GM23338 (cell line): ENCODE data around the gene NCOR2. TPM values are rescaled to one million over a fixed set of nuclear protein-coding genes. Genes with fewer than 3 reads are reported as not detected.

Experiments used
- ATAC-seq: fragments of 200-7000 bp; cut with Tn5 transposase; 3 replicates; pipeline ENCODE4 v1.9.1; 2020
- DNase-seq: peaks from one replicate; pipeline ENCODE4 v3.0.0-alpha.2; 2015; ENCODE audit warnings: low spot score
- H2AFZ ChIP-seq: fragments of 200-600 bp; sonication (generic); 2 replicates; pipeline ENCODE4 v1.8.0; 2016; ENCODE audit warnings: antibody characterized with exemption, mild to moderate bottlenecking, moderate library complexity
- H3F3A ChIP-seq: fragments of 200-600 bp; sonication (generic); replicated peaks from 2 replicates; pipeline ENCODE4 v1.8.0; 2017; ENCODE audit warnings: antibody characterized with exemption, mixed run types, low read depth
- H3K27ac ChIP-seq: fragments of 200-600 bp; sonication (generic); 2 replicates; pipeline ENCODE4 v1.6.1; 2016; ENCODE audit warnings: low read depth
- H3K27me3 ChIP-seq: fragments of 200-600 bp; sonication (generic); 2 replicates; pipeline ENCODE4 v1.8.0; 2016; ENCODE audit warnings: mild to moderate bottlenecking, mixed run types, moderate library complexity; ENCODE audit not compliant: insufficient read depth
- H3K36me3 ChIP-seq: fragments of 200-600 bp; sonication (generic); 2 replicates; pipeline ENCODE4 v1.8.0; 2016; ENCODE audit warnings: mild to moderate bottlenecking; ENCODE audit not compliant: insufficient read depth
- H3K4me1 ChIP-seq: fragments of 200-600 bp; sonication (generic); 2 replicates; pipeline ENCODE4 v1.8.0; 2016; ENCODE audit warnings: mild to moderate bottlenecking, moderate library complexity; ENCODE audit not compliant: insufficient read depth
- H3K4me2 ChIP-seq: fragments of 200-600 bp; sonication (generic); 2 replicates; pipeline ENCODE4 v1.7.1; 2017; ENCODE audit warnings: mixed run types
- H3K4me3 ChIP-seq: fragments of 200-600 bp; sonication (generic); 2 replicates; pipeline ENCODE4 v1.6.1; 2016; ENCODE audit warnings: mixed run types
- H3K79me2 ChIP-seq: fragments of 200-600 bp; sonication (generic); replicated peaks from 2 replicates; pipeline ENCODE4 v1.8.0; 2017; ENCODE audit warnings: mild to moderate bottlenecking; ENCODE audit not compliant: insufficient read depth
- H3K9me2 ChIP-seq: fragments of 200-600 bp; sonication (generic); 2 replicates; pipeline ENCODE4 v1.8.0; 2017; ENCODE audit not compliant: insufficient read depth
- H4K20me1 ChIP-seq: fragments of 200-600 bp; sonication (generic); replicated peaks from 2 replicates; pipeline ENCODE4 v1.8.0; 2017; ENCODE audit warnings: mild to moderate bottlenecking; ENCODE audit not compliant: insufficient read depth
- H3K27ac Mint-ChIP-seq: 2 replicates; pipeline ENCODE4 v1.8.0; 2020; ENCODE audit warnings: inconsistent platforms, mild to moderate bottlenecking, moderate library complexity, mixed read lengths
- H3K27me3 Mint-ChIP-seq: 3 replicates; pipeline ENCODE4 v1.8.0; 2022; ENCODE audit warnings: low read depth, mild to moderate bottlenecking, moderate library complexity, mixed read lengths, inconsistent platforms; ENCODE audit not compliant: insufficient read depth, poor library complexity
- H3K36me3 Mint-ChIP-seq: 3 replicates; pipeline ENCODE4 v1.8.0; 2021; ENCODE audit warnings: low read depth, mild to moderate bottlenecking, inconsistent platforms, moderate library complexity, mixed read lengths
- H3K4me1 Mint-ChIP-seq: 3 replicates; pipeline ENCODE4 v1.8.0; 2020; ENCODE audit warnings: mild to moderate bottlenecking, inconsistent platforms, mixed read lengths
- H3K4me3 Mint-ChIP-seq: 3 replicates; pipeline ENCODE4 v1.8.0; 2021; ENCODE audit warnings: moderate library complexity, mild to moderate bottlenecking, inconsistent platforms, mixed read lengths
- H3K9me3 Mint-ChIP-seq: 3 replicates; pipeline ENCODE4 v1.8.0; 2020; ENCODE audit warnings: moderate library complexity, mild to moderate bottlenecking, inconsistent platforms, mixed read lengths
- CREB1 ChIP-seq: fragments of 250-450 bp; sonication (Bioruptor Pico); IDR thresholded peaks from 2 replicates; pipeline ENCODE4 v1.5.0; 2020; ENCODE audit warnings: low read depth, mild to moderate bottlenecking, moderate library complexity
- JUNB ChIP-seq: IDR thresholded peaks from one replicate; pipeline ENCODE4 v1.6.1; 2016; ENCODE audit warnings: antibody characterized with exemption; ENCODE audit not compliant: unreplicated experiment
- POLR2AphosphoS5 ChIP-seq: IDR thresholded peaks from 2 replicates; pipeline ENCODE4 v1.6.1; 2016; ENCODE audit warnings: antibody characterized with exemption, low read depth
- STAT1 ChIP-seq: IDR thresholded peaks from one replicate; pipeline ENCODE4 v1.6.1; 2016; ENCODE audit warnings: antibody characterized with exemption; ENCODE audit not compliant: unreplicated experiment
- polyA plus RNA-seq: library from polyadenylated mRNA; unstranded; fragments of >200 nt; fragmentation: Nextera tagmentation; extraction: Ambion mirVana; gene quantifications from 2 replicates; pipeline ENCODE4 v1.2.1, GENCODE V29; 2016
- total RNA-seq: library from RNA; depleted of rRNA; stranded (reverse); fragments of >200 nt; shearing (Covaris generic); gene quantifications from 2 replicates; pipeline ENCODE4 v1.2.3, GENCODE V29; 2014
- TF ChIP-seq, protein P1 (sequence below): IDR thresholded peaks from one replicate; pipeline ENCODE4 v1.6.1; 2018; ENCODE audit warnings: antibody characterized with exemption; ENCODE audit not compliant: unreplicated experiment
- TF ChIP-seq, protein P2 (sequence below): IDR thresholded peaks from 2 replicates; pipeline ENCODE4 v1.6.1; 2016; ENCODE audit warnings: antibody characterized with exemption
- TF ChIP-seq, protein P3 (sequence below): fragments of 250-450 bp; sonication (Bioruptor Pico); IDR thresholded peaks from 2 replicates; pipeline ENCODE4 v1.5.0; 2020; ENCODE audit warnings: mild to moderate bottlenecking, moderate library complexity

Gene NCOR2
- total and polyA plus RNA-seq, 2 experiments from 2014 or later: 69.6 to 190 TPM

DNA sequence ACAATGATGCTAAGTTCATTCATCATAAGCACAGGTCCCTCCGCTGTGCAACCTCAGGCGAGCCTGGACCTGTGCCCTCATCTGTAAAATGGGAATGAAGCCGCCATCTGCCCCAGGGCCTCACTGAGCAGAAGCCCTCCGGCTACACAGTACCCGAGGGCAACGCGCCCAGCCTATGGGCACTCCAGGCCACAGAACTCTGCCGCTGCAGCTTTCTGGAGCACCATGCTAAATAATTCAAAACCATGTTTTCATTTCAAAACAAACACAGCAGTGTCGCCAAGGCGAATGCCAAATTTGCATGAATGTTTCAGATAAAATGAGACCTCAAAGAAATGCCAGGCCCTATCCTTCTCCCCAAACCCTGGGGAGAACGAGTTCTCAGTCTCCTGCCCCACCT is 4.0 kb downstream of the NCOR2 start:
- Histone ChIP-seq H3K79me2 (peaks cover 85% of the 10 kb centered on the region), H3K4me3 (no peak overlapping the region; the same call in 1 of the 2 replicates), H2AFZ (no peak overlapping the region), H3F3A (peaks cover 13% of the 10 kb centered on the region; the same call in 1 of the 2 replicates), H3K36me3 (no peaks in the 10 kb centered on the region), H4K20me1 (peaks cover 59% of the 10 kb centered on the region), H3K4me1 (peaks cover 39% of the 10 kb centered on the region), H3K27me3 (no peaks in the 10 kb centered on the region), H3K4me2 (peak overlapping the region; percentile 75), H3K27ac (no peak overlapping the region), H3K9me2 (no peaks in the 10 kb centered on the region)
- DNase-seq (no peak), ATAC-seq (no peak)
- peaks cover 53% of the 10 kb centered on the region for H3K4me1 Mint-ChIP-seq
- H3K36me3 Mint-ChIP-seq: peaks cover 6% of the 10 kb centered on the region
- H3K27ac Mint-ChIP-seq: no peak overlapping the region
- H3K4me3 Mint-ChIP-seq: peak overlapping the region; percentile 26; the same call in 1 of the 3 replicates
- TF ChIP-seq POLR2AphosphoS5 (no peak), CREB1 (no peak), STAT1 (no peak), JUNB (no peak)
- TF ChIP-seq, protein P1, sequence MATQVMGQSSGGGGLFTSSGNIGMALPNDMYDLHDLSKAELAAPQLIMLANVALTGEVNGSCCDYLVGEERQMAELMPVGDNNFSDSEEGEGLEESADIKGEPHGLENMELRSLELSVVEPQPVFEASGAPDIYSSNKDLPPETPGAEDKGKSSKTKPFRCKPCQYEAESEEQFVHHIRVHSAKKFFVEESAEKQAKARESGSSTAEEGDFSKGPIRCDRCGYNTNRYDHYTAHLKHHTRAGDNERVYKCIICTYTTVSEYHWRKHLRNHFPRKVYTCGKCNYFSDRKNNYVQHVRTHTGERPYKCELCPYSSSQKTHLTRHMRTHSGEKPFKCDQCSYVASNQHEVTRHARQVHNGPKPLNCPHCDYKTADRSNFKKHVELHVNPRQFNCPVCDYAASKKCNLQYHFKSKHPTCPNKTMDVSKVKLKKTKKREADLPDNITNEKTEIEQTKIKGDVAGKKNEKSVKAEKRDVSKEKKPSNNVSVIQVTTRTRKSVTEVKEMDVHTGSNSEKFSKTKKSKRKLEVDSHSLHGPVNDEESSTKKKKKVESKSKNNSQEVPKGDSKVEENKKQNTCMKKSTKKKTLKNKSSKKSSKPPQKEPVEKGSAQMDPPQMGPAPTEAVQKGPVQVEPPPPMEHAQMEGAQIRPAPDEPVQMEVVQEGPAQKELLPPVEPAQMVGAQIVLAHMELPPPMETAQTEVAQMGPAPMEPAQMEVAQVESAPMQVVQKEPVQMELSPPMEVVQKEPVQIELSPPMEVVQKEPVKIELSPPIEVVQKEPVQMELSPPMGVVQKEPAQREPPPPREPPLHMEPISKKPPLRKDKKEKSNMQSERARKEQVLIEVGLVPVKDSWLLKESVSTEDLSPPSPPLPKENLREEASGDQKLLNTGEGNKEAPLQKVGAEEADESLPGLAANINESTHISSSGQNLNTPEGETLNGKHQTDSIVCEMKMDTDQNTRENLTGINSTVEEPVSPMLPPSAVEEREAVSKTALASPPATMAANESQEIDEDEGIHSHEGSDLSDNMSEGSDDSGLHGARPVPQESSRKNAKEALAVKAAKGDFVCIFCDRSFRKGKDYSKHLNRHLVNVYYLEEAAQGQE: no peak
- TF ChIP-seq, protein P2, sequence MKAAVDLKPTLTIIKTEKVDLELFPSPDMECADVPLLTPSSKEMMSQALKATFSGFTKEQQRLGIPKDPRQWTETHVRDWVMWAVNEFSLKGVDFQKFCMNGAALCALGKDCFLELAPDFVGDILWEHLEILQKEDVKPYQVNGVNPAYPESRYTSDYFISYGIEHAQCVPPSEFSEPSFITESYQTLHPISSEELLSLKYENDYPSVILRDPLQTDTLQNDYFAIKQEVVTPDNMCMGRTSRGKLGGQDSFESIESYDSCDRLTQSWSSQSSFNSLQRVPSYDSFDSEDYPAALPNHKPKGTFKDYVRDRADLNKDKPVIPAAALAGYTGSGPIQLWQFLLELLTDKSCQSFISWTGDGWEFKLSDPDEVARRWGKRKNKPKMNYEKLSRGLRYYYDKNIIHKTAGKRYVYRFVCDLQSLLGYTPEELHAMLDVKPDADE: no peak
- TF ChIP-seq, protein P3, sequence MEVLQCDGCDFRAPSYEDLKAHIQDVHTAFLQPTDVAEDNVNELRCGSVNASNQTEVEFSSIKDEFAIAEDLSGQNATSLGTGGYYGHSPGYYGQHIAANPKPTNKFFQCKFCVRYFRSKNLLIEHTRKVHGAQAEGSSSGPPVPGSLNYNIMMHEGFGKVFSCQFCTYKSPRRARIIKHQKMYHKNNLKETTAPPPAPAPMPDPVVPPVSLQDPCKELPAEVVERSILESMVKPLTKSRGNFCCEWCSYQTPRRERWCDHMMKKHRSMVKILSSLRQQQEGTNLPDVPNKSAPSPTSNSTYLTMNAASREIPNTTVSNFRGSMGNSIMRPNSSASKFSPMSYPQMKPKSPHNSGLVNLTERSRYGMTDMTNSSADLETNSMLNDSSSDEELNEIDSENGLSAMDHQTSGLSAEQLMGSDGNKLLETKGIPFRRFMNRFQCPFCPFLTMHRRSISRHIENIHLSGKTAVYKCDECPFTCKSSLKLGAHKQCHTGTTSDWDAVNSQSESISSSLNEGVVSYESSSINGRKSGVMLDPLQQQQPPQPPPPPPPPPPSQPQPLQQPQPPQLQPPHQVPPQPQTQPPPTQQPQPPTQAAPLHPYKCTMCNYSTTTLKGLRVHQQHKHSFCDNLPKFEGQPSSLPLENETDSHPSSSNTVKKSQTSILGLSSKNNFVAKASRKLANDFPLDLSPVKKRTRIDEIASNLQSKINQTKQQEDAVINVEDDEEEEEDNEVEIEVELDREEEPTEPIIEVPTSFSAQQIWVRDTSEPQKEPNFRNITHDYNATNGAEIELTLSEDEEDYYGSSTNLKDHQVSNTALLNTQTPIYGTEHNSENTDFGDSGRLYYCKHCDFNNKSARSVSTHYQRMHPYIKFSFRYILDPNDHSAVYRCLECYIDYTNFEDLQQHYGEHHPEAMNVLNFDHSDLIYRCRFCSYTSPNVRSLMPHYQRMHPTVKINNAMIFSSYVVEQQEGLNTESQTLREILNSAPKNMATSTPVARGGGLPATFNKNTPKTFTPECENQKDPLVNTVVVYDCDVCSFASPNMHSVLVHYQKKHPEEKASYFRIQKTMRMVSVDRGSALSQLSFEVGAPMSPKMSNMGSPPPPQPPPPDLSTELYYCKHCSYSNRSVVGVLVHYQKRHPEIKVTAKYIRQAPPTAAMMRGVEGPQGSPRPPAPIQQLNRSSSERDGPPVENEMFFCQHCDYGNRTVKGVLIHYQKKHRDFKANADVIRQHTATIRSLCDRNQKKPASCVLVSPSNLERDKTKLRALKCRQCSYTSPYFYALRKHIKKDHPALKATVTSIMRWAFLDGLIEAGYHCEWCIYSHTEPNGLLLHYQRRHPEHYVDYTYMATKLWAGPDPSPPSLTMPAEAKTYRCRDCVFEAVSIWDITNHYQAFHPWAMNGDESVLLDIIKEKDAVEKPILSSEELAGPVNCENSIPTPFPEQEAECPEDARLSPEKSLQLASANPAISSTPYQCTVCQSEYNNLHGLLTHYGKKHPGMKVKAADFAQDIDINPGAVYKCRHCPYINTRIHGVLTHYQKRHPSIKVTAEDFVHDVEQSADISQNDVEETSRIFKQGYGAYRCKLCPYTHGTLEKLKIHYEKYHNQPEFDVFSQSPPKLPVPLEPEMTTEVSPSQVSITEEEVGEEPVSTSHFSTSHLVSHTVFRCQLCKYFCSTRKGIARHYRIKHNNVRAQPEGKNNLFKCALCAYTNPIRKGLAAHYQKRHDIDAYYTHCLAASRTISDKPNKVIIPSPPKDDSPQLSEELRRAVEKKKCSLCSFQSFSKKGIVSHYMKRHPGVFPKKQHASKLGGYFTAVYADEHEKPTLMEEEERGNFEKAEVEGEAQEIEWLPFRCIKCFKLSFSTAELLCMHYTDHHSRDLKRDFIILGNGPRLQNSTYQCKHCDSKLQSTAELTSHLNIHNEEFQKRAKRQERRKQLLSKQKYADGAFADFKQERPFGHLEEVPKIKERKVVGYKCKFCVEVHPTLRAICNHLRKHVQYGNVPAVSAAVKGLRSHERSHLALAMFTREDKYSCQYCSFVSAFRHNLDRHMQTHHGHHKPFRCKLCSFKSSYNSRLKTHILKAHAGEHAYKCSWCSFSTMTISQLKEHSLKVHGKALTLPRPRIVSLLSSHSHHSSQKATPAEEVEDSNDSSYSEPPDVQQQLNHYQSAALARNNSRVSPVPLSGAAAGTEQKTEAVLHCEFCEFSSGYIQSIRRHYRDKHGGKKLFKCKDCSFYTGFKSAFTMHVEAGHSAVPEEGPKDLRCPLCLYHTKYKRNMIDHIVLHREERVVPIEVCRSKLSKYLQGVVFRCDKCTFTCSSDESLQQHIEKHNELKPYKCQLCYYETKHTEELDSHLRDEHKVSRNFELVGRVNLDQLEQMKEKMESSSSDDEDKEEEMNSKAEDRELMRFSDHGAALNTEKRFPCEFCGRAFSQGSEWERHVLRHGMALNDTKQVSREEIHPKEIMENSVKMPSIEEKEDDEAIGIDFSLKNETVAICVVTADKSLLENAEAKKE: no peak
- H3K9me3 Mint-ChIP-seq: no peaks in the 10 kb centered on the region
- peaks cover 14% of the 10 kb centered on the region for H3K27me3 Mint-ChIP-seq
